ENCODE results near the gene TFDP3.

TFDP3 gene

GRCh38 chrX:133185119-133185518, 33.0 kb downstream of the TFDP3 start:
- Histone ChIP-seq H3K27me3 (no peaks in the 10 kb centered on the region), H3K9me3 (no peaks in the 10 kb centered on the region), H3K4me1 (no peaks in the 10 kb centered on the region), H3K4me3 (no peak overlapping the region), H3K36me3 (no peaks in the 10 kb centered on the region), H3K27ac (no peak overlapping the region)
- no peak for DNase-seq
- TF ChIP-seq, protein P1, sequence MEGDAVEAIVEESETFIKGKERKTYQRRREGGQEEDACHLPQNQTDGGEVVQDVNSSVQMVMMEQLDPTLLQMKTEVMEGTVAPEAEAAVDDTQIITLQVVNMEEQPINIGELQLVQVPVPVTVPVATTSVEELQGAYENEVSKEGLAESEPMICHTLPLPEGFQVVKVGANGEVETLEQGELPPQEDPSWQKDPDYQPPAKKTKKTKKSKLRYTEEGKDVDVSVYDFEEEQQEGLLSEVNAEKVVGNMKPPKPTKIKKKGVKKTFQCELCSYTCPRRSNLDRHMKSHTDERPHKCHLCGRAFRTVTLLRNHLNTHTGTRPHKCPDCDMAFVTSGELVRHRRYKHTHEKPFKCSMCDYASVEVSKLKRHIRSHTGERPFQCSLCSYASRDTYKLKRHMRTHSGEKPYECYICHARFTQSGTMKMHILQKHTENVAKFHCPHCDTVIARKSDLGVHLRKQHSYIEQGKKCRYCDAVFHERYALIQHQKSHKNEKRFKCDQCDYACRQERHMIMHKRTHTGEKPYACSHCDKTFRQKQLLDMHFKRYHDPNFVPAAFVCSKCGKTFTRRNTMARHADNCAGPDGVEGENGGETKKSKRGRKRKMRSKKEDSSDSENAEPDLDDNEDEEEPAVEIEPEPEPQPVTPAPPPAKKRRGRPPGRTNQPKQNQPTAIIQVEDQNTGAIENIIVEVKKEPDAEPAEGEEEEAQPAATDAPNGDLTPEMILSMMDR (IDR thresholded peaks at IDR 0.05), result no peak
- intact Hi-C loops (cut with DNase I; ENCODE audit: low total_unique reads), result no loop called here

GRCh38 chrX:133183806-133184205, 34.3 kb downstream of the TFDP3 start:
- Histone ChIP-seq H3K9me3 (no peaks in the 10 kb centered on the region), H3K4me3 (no peak overlapping the region), H3K4me1 (no peaks in the 10 kb centered on the region), H3K36me3 (no peaks in the 10 kb centered on the region), H3K27ac (no peak overlapping the region), H3K27me3 (no peaks in the 10 kb centered on the region)
- DNase-seq, result no peak
- TF ChIP-seq, protein P1 (IDR thresholded peaks at IDR 0.05), result no peak
- intact Hi-C loops (cut with DNase I; ENCODE audit: low total_unique reads), result no loop called here

DNA sequence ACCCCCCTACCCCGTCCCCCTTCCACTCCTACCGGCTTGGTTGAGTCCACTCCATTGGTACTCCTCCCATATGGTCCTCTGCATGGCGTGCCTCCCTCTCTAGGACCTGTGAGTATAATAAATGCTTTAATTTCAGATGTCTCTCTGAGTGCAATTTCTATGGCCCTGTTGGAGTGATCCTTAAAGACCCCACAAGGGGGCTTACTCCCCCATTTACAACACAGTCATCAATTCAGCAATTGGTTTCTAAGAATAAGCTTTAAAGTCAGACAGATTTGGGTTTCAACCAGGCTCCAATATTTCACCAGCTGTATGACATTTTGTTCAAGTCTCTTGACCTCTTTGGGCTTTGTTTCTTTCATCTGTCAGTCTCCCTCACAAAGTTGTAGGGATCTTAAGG, 38.7 kb downstream of the TFDP3 start:
- Histone ChIP-seq H3K4me1 (no peaks in the 10 kb centered on the region), H3K4me3 (no peak overlapping the region), H3K27me3 (no peaks in the 10 kb centered on the region), H3K9me3 (no peaks in the 10 kb centered on the region), H3K36me3 (no peaks in the 10 kb centered on the region), H3K27ac (no peak overlapping the region)
- TF ChIP-seq, protein P1 (IDR thresholded peaks at IDR 0.05), result no peak
- intact Hi-C loops (cut with DNase I; ENCODE audit: low total_unique reads), result no loop called here
- no peak for DNase-seq

GRCh38 chrX:133177202-133177601, 41.0 kb downstream of the TFDP3 start:
- H3K27me3 ChIP-seq, result no peaks in the 10 kb centered on the region
- H3K36me3 ChIP-seq, result no peaks in the 10 kb centered on the region
- no peak for DNase-seq
- intact Hi-C loops (cut with DNase I; ENCODE audit: low total_unique reads), result no loop called here
- no peak overlapping the region for H3K27ac ChIP-seq
- no peaks in the 10 kb centered on the region for H3K9me3 ChIP-seq
- no peak overlapping the region for H3K4me3 ChIP-seq
- H3K4me1 ChIP-seq, result no peaks in the 10 kb centered on the region
- TF ChIP-seq, protein P1 (IDR thresholded peaks at IDR 0.05), result no peak

- TF ChIP-seq, protein P1 (IDR thresholded peaks at IDR 0.05), result no peak
- H3K27me3 ChIP-seq, result no peaks in the 10 kb centered on the region
- intact Hi-C loops (cut with DNase I; ENCODE audit: low total_unique reads), result no loop called here
Measured at GRCh38 chrX:133175605-133176004, 42.5 kb downstream of the TFDP3 start.

GRCh38 chrX:133175162-133175561, 43.0 kb downstream of the TFDP3 start:
- H3K27me3 ChIP-seq, result no peaks in the 10 kb centered on the region

More at GRCh38 chrX:133175605-133176004, 42.5 kb downstream of the TFDP3 start:
- no peaks in the 10 kb centered on the region for H3K36me3 ChIP-seq
- no peak for DNase-seq
- H3K9me3 ChIP-seq, result no peaks in the 10 kb centered on the region
- no peak overlapping the region for H3K27ac ChIP-seq
- H3K4me3 ChIP-seq, result no peak overlapping the region
- H3K4me1 ChIP-seq, result no peaks in the 10 kb centered on the region

More at GRCh38 chrX:133175162-133175561, 43.0 kb downstream of the TFDP3 start:
- Histone ChIP-seq H3K36me3 (no peaks in the 10 kb centered on the region), H3K4me3 (no peak overlapping the region), H3K4me1 (no peaks in the 10 kb centered on the region), H3K9me3 (no peaks in the 10 kb centered on the region), H3K27ac (no peak overlapping the region)
- no peak for DNase-seq
- intact Hi-C loops (cut with DNase I; ENCODE audit: low total_unique reads), result no loop called here
- TF ChIP-seq, protein P1 (IDR thresholded peaks at IDR 0.05), result no peak
